ENCODE measurements around the gene CRELD1.
A peak's percentile ranks its signal among the peaks of the same experiment; 100 is the strongest.

The CRELD1 gene

DNA sequence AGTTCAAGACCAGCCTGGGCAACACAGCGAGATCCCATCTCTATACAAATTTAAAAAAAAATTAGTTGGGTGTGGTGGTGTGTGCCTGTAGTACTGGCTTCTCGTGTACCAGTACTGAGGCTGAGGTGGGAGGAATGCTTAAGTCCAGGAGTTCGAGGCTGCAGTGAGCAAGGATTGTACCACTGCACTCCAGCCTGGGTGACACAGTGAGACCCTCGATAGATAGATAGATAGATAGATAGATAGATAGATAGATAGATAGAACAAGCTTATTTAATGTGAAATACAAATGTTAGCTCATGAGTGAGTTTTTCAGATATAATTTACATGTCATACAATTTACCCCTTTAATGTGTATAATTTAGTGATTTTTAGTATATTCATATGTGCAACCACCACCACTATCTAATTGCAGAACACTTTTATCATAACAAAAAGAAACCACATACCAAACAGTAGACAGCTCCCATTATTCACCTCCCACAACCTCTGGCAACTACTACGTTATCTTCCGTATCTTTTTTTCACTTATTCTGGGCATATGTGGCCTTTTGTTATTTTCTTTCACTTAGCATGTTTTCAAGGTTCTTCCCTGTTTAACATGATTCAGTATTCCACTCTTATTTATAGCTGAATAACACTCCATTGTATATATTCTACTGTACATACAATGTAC lies 31.7 kb downstream of the CRELD1 start:
- no peak for DNase-seq

DNA sequence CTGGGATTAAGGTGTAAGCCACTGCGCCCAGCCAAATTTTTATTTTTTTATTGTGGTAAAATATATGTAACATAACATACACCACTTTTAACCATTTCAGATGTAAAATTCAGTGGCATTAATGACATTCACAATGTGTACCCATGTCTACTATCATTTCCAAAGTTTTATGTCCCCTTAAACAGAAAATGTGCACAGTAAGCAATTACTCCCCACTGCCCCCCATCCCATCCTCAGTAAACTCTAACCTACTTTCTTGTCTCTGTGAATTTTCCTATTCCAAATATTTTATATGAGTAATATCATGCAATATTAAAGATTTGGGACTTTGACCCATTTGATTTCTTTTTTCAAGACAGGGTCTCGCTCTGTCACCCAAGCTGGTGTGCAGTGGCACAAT lies 33.2 kb downstream of the CRELD1 start:
- no peak for DNase-seq

DNA sequence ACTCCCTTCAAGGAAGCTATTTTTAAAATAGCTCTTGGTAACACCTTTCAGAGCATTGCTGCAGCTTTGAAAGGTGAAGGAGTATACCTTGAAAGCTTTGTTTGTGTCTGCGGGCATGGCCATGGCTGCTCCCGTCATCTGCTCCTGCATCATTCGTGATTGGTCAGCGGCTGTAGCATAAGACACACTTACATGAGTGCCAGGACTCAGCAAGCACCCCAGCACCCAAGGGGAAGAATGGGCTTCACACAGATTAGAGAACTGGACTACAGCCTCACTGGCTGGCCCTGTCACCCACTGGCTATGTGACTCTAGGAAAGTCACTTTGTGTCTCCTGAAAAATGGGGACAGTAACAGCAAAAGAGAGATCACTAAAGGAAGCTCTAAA lies 36.0 kb downstream of the CRELD1 start:
- DNase-seq: no peak

DNA sequence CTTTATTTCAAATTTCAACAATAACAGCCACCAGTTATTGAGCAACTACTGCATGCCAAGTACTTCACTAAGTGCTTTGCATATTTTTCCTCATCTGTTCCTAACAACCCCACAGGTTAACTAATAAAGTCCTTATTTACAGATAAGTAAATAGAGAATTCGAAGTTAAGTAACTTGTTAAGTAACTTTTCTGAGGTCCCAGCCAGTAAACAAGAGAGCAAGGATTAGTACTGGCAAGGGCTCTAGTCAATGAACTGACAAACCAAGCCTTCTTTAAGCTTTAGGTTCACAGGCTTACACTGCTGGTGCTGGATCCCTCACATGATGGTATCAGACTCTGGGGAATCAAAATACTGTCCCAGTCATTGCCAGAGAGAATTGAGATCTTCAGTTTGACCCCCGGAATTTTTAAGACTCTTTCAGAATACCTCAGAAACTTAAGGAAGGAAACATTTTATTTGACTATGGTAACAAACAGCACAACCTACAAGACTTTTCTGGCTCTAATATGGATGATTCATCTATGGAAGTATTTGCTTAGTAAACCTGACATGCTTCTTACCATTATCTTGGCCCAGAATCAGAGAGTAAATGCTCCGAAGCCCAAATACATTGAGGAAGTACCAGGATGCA lies 36.5 kb downstream of the CRELD1 start:
- no peak for DNase-seq

DNA sequence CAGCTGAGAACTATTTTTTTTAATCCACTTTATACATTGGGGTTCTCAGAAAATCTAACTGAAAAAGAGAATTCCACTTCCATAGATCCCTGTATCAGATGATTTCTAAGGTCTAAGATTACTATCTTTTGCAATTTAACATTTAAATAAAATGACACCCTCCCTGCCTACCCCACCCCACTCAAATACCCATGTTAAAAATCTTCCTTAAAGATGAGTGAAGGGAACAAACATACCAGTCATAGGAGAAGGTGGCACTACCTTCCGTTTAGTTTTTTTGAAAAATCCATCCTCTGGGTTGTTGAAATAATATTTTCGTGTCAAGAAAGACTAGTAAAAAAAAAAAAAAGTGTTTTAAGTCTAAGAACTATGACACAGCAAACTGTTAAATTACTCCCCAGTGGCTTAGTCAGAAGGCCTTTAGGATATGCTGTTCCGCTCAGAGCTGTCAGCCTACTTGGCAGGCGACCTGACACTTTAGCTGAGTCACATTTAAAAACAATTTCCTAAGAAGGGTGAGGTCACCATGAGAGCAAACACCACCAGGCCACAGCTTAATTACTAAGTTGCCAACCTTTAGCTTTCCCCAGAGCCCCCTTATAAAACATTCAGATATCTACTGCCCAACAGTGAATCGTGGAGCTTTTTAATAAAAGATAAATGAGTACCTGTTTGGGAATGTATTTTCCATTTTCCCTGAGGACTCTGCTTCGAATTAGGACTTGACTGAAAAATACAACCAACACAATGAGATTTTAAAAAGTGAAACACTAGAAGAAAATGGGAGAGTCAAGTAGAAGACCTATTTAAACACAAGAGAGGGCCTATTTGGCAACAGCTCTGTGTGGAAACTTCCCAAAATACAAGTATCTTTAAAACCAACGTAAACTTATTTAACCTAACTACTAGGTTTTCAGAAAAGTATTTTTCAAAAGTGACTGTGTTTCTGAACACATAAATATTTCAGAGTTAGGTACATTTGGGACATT lies 43.4 kb downstream of the CRELD1 start:
- DNase-seq: peak; percentile 89 to 94

DNA sequence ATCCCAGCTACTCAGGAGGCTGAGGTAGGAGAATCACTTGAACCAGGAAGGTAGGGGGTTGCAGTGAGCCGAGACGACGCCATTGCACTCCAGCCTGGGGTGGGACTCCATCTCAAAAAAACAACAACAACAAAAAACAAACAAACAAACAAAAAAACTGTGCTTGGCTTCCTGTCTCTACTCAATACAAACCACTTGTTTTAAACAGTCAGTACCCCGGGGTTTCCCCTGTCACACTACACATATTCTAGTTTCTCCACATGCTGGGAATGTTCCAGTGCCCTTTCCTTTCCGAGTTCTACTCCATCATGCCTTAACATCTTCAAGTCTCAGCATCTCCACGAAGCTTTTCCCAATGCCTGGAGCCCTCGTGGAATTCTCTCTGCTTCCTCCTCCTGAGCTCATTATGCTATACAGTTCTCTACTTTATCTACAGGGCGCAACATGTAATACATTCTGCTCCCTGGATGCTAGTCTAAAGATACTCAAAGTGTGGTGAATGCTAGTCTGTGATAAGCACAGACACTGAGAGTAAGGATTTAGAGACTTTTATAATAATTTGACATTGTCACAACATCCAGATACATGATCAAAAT lies 45.2 kb downstream of the CRELD1 start:
- DNase-seq: no peak

DNA sequence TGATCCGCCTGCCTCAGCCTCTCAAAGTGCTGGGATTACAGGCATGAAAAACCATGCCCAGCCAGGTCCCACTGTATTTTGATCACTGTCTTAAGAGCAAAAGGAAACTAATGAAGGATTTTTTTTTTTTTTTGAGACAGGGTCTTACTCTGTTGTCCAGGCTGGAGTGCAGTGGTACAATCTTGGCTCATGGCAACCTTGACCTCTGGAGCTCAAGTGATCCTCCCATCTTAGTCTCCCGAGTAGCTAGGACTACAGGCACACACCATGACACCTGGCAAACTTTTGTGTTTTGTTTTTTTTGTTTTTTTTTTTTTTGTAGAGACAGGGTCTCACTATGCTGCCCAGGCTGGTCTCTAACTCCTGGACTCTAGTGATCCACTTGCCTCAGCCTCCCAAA lies 46.6 kb downstream of the CRELD1 start:
- no peak for DNase-seq

DNA sequence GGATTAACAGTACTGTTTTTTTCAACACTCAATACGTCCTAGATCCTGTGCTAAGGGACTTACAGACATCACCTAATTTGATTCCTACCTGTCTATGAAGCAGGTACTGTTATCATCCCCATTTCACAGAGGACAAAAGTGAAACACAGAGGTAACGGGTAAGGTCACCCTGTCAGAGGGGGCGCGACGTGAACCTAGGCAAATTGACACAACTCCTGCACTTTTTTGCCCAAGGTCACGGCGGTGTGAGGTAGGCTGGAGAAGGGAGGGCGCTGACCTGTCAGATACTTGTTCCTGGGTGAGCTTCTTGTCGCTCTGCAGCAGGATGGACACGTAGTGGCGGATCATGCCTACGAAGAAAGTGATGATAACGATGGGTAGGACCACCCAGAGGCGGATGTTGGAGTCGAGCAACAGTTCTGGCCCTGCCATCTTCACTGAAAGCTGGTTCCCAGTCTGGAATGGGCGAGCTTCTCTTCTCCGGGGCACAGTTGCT lies 52.6 kb downstream of the CRELD1 start:
- no peak for DNase-seq

DNA sequence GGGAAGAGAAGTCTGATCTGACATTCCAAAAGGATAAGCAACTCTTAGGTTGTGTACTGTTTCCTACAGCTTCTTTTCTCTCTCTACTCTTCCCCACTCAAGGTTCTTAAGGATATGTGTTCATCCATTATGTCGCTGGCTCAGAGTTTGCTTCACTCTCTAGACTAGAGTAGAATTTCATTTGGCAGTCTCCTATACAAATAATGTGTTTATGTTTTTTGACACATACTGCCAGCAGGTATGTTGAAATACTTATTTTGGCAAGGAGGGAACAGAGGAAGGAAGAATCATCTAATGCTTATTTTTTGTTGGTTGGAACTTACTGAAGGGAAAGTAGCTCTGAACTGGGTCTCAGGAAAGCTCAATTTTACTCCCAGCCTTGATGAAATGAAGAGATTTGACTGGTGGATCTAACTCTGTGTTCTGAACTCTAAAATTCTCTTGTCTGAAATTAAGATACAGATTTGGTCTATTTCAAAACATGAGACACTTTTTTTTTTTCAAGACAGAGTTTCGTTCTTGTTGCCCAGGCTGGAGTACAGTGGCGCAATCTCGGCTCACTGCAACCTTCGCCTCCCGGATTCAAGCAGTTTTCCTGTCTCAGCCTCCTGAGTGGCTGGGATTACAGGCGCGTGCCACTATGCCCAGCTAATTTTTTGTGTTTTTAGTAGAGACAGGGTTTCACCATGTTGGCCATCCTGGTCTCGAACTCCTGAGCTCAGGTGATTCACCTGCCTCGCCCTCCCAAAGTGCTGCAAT lies 60.6 kb downstream of the CRELD1 start:
- DNase-seq: no peak
